Measurements from ENCODE around the gene ARV1. TPM values are rescaled to one million over a fixed set of nuclear protein-coding genes. Genes with fewer than 3 reads are reported as not detected.

ARV1 gene
- total RNA-seq, 2 experiments from 2014 or later = 1.5 to 1.8 TPM

DNA sequence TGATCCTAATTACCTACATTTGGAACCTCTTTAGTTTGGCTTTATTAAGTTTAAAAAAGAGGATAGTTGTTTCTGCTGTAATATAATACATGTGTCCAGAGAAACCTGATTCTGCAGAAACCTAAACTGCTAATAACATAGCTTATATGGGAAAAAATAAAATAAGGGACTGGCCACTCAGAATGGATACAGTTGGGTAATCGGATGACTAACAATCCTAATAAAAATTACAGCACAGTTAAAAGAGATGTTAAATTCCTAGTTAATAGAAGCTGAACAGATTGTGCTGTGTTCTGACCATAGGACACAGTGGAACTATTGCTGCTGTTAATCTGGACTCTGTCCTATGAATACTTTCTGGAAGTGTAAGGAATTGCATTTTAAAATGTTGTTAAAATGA, 16.0 kb downstream of the ARV1 start:
- ChIA-PET CTCF (no interaction called here), POLR2A (no interaction called here)
- no peak overlapping the region for H3K27ac Mint-ChIP-seq
- H3K27ac ChIP-seq (ENCODE audit: low read depth in 1 of 2, low read length in 2 of 2) = no peak overlapping the region
- DNase-seq = no peak
- no peak overlapping the region for H3K4me3 ChIP-seq (ENCODE audit: low read length)
- no peaks in the 10 kb centered on the region for H3K9me3 ChIP-seq (ENCODE audit: control insufficient read depth in 1 of 2, insufficient read depth in 1 of 2, low read length in 2 of 2)
- intact Hi-C loops (cut with DNase I, micrococcal nuclease) = no loop called here
- no peaks in the 10 kb centered on the region for H3K27me3 ChIP-seq (ENCODE audit: control insufficient read depth in 1 of 2, insufficient read depth in 2 of 2, low read length in 2 of 2)
- H3K4me1 Mint-ChIP-seq (ENCODE audit: low read depth) = peaks cover 5% of the 10 kb centered on the region
- H3K4me3 Mint-ChIP-seq = no peak overlapping the region
- no peaks in the 10 kb centered on the region for H3K27me3 Mint-ChIP-seq
- no peaks in the 10 kb centered on the region for H3K4me1 ChIP-seq (ENCODE audit: insufficient read depth, low read length)
- TF ChIP-seq, protein P1, sequence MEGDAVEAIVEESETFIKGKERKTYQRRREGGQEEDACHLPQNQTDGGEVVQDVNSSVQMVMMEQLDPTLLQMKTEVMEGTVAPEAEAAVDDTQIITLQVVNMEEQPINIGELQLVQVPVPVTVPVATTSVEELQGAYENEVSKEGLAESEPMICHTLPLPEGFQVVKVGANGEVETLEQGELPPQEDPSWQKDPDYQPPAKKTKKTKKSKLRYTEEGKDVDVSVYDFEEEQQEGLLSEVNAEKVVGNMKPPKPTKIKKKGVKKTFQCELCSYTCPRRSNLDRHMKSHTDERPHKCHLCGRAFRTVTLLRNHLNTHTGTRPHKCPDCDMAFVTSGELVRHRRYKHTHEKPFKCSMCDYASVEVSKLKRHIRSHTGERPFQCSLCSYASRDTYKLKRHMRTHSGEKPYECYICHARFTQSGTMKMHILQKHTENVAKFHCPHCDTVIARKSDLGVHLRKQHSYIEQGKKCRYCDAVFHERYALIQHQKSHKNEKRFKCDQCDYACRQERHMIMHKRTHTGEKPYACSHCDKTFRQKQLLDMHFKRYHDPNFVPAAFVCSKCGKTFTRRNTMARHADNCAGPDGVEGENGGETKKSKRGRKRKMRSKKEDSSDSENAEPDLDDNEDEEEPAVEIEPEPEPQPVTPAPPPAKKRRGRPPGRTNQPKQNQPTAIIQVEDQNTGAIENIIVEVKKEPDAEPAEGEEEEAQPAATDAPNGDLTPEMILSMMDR (IDR thresholded peaks at IDR 0.05) = no peak
- H3K36me3 ChIP-seq (ENCODE audit: insufficient read depth, low read length) = peaks cover 74% of the 10 kb centered on the region
- peaks cover 47% of the 10 kb centered on the region for H3K36me3 Mint-ChIP-seq (ENCODE audit: low read depth)
- H3K9me3 Mint-ChIP-seq = no peaks in the 10 kb centered on the region
- ATAC-seq (ENCODE audit: poor library complexity) = no peak

DNA sequence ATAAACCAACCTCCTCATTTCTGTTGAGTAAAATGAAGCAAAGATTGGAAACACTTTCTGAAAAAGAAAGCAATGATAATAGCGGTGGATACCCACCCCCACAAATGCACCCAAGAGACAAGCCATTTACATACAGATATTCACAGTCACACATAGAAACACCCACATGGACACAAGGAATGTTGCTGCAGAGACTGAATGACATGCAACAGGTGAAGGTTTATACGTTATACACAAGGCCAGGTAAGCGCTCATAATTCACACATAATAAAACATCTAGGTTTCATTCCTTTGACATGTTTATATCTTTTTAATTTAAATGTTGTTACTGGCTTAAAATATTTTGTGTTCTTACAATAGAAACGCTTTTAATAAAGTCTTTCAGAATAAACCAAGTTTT, 21.3 kb downstream of the ARV1 start:
- Mint-ChIP-seq H3K36me3 (ENCODE audit: low read depth) (peaks cover 46% of the 10 kb centered on the region), H3K9me3 (peaks cover 9% of the 10 kb centered on the region), H3K27ac (no peak overlapping the region), H3K4me3 (no peak overlapping the region), H3K27me3 (no peaks in the 10 kb centered on the region), H3K4me1 (ENCODE audit: low read depth) (no peaks in the 10 kb centered on the region)
- intact Hi-C loops (cut with DNase I, micrococcal nuclease) = no loop called here
- Histone ChIP-seq H3K4me1 (ENCODE audit: insufficient read depth, low read length) (no peaks in the 10 kb centered on the region), H3K36me3 (ENCODE audit: insufficient read depth, low read length) (peaks cover 69% of the 10 kb centered on the region), H3K4me3 (ENCODE audit: low read length) (no peak overlapping the region), H3K27ac (ENCODE audit: low read depth in 1 of 2, low read length in 2 of 2) (no peak overlapping the region), H3K9me3 (ENCODE audit: control insufficient read depth in 1 of 2, insufficient read depth in 1 of 2, low read length in 2 of 2) (peaks cover 8 to 24% of the 10 kb centered on the region in 2 experiments), H3K27me3 (ENCODE audit: control insufficient read depth in 1 of 2, insufficient read depth in 2 of 2, low read length in 2 of 2) (no peaks in the 10 kb centered on the region)
- CTCF ChIA-PET = no interaction called here
- POLR2A ChIA-PET = no interaction called here
- no peak for ATAC-seq (ENCODE audit: poor library complexity)
- DNase-seq = no peak
- TF ChIP-seq, protein P1 (IDR thresholded peaks at IDR 0.05) = no peak

DNA sequence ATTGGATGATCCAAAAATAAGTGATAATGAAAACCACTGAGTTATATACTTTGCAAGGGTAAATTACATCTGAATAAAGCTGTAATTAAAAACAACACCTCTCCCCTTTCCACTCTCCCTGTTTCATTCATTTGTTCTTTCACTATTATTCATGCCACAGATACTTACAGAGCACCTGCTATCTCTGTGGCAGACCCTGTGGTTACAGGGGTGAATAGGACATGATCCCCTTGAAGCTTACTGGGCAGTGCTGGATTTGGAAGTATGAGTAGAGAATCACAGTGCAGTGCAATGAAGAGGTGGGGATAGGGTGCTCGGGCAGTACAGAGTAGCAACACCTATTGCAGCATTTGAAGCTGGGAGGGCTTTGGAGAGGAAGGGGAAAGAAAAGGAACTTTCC, 21.7 kb downstream of the ARV1 start:
- H3K27ac Mint-ChIP-seq = no peak overlapping the region
- H3K4me1 ChIP-seq (ENCODE audit: insufficient read depth, low read length) = no peaks in the 10 kb centered on the region
- ChIA-PET CTCF (no interaction called here), POLR2A (no interaction called here)
- H3K36me3 Mint-ChIP-seq (ENCODE audit: low read depth) = peaks cover 44% of the 10 kb centered on the region
- ATAC-seq (ENCODE audit: poor library complexity) (no peak), DNase-seq (no peak)
- intact Hi-C loops (cut with DNase I, micrococcal nuclease) = no loop called here
- no peak overlapping the region for H3K27ac ChIP-seq (ENCODE audit: low read depth in 1 of 2, low read length in 2 of 2)
- peaks cover 11% of the 10 kb centered on the region for H3K9me3 Mint-ChIP-seq
- H3K27me3 Mint-ChIP-seq = no peaks in the 10 kb centered on the region
- peaks cover 8 to 24% of the 10 kb centered on the region in 2 experiments for H3K9me3 ChIP-seq (ENCODE audit: control insufficient read depth in 1 of 2, insufficient read depth in 1 of 2, low read length in 2 of 2)
- no peaks in the 10 kb centered on the region for H3K27me3 ChIP-seq (ENCODE audit: control insufficient read depth in 1 of 2, insufficient read depth in 2 of 2, low read length in 2 of 2)
- no peak overlapping the region for H3K4me3 Mint-ChIP-seq
- H3K4me1 Mint-ChIP-seq (ENCODE audit: low read depth) = no peaks in the 10 kb centered on the region
- peaks cover 64% of the 10 kb centered on the region for H3K36me3 ChIP-seq (ENCODE audit: insufficient read depth, low read length)
- no peak overlapping the region for H3K4me3 ChIP-seq (ENCODE audit: low read length)
- TF ChIP-seq, protein P1 (IDR thresholded peaks at IDR 0.05) = no peak
